ENCODE data around the gene PROCR.

The PROCR gene

GRCh38 chr20:35129647-35130069 lies 42.2 kb upstream of the PROCR start:
- H3K4me2 ChIP-seq (ENCODE audit: low read length), result no peak overlapping the region
- TF ChIP-seq CTCF (IDR thresholded peaks at IDR 0.05; ENCODE audit: low read depth, low read length, poor library complexity, severe bottlenecking) (no peak), EZH2phosphoT487 (IDR thresholded peaks at IDR 0.05; ENCODE audit: borderline replicate concordance, low read length) (no peak)
- peaks cover 23% of the 10 kb centered on the region for H3K36me3 ChIP-seq (ENCODE audit: control insufficient read depth, low read length)

GRCh38 chr20:35131934-35132333 lies 39.9 kb upstream of the PROCR start:
- no peaks in the 10 kb centered on the region for H3F3A ChIP-seq (ENCODE audit: control insufficient read depth, insufficient read depth)
- TF ChIP-seq EZH2phosphoT487 (IDR thresholded peaks at IDR 0.05; ENCODE audit: borderline replicate concordance, low read length) (no peak), CTCF (IDR thresholded peaks at IDR 0.05; ENCODE audit: low read depth, low read length, poor library complexity, severe bottlenecking) (no peak)
- no peaks in the 10 kb centered on the region for H3K4me1 ChIP-seq (ENCODE audit: control insufficient read depth, low read length)
- no peak overlapping the region for H3K27ac ChIP-seq (ENCODE audit: low read depth, low read length)
- H3K36me3 ChIP-seq (ENCODE audit: control insufficient read depth, low read length), result peaks cover 24% of the 10 kb centered on the region
- H3K9me3 ChIP-seq (ENCODE audit: control insufficient read depth, insufficient read depth, low read length), result no peaks in the 10 kb centered on the region
- H3K79me2 ChIP-seq (ENCODE audit: control insufficient read depth, low read length), result no peaks in the 10 kb centered on the region
- H3K4me3 ChIP-seq (ENCODE audit: low read length), result no peak overlapping the region
- H3K9me2 ChIP-seq (replicated peaks; ENCODE audit: control insufficient read depth, low read length), result no peaks in the 10 kb centered on the region
- H4K20me1 ChIP-seq (ENCODE audit: control insufficient read depth, insufficient read depth, low read depth, low read length), result no peaks in the 10 kb centered on the region
- no peaks in the 10 kb centered on the region for H3K27me3 ChIP-seq (ENCODE audit: control insufficient read depth, low read length)
- no peak overlapping the region for H3K4me2 ChIP-seq (ENCODE audit: low read length)

More at GRCh38 chr20:35129647-35130069, 42.2 kb upstream of the PROCR start:
- H3K27ac ChIP-seq (ENCODE audit: low read depth, low read length), result no peak overlapping the region
- no peaks in the 10 kb centered on the region for H3F3A ChIP-seq (ENCODE audit: control insufficient read depth, insufficient read depth)
- no peaks in the 10 kb centered on the region for H3K9me3 ChIP-seq (ENCODE audit: control insufficient read depth, insufficient read depth, low read length)
- H3K79me2 ChIP-seq (ENCODE audit: control insufficient read depth, low read length), result no peaks in the 10 kb centered on the region
- H4K20me1 ChIP-seq (ENCODE audit: control insufficient read depth, insufficient read depth, low read depth, low read length), result no peaks in the 10 kb centered on the region
- H3K27me3 ChIP-seq (ENCODE audit: control insufficient read depth, low read length), result no peaks in the 10 kb centered on the region
- no peaks in the 10 kb centered on the region for H3K9me2 ChIP-seq (replicated peaks; ENCODE audit: control insufficient read depth, low read length)
- H3K4me3 ChIP-seq (ENCODE audit: low read length), result no peak overlapping the region
- no peaks in the 10 kb centered on the region for H3K4me1 ChIP-seq (ENCODE audit: control insufficient read depth, low read length)

- Histone ChIP-seq H3K9me2 (replicated peaks; ENCODE audit: control insufficient read depth, low read length) (no peaks in the 10 kb centered on the region), H3K27ac (ENCODE audit: low read depth, low read length) (no peak overlapping the region), H3K4me3 (ENCODE audit: low read length) (no peak overlapping the region), H3K79me2 (ENCODE audit: control insufficient read depth, low read length) (no peaks in the 10 kb centered on the region), H3K9me3 (ENCODE audit: control insufficient read depth, insufficient read depth, low read length) (no peaks in the 10 kb centered on the region), H3K4me2 (ENCODE audit: low read length) (no peak overlapping the region), H3K27me3 (ENCODE audit: control insufficient read depth, low read length) (no peaks in the 10 kb centered on the region), H3K4me1 (ENCODE audit: control insufficient read depth, low read length) (no peaks in the 10 kb centered on the region), H4K20me1 (ENCODE audit: control insufficient read depth, insufficient read depth, low read depth, low read length) (no peaks in the 10 kb centered on the region), H3F3A (ENCODE audit: control insufficient read depth, insufficient read depth) (no peaks in the 10 kb centered on the region), H3K36me3 (ENCODE audit: control insufficient read depth, low read length) (peaks cover 25% of the 10 kb centered on the region)
- no peak for TF ChIP-seq EZH2phosphoT487 (IDR thresholded peaks at IDR 0.05; ENCODE audit: borderline replicate concordance, low read length)
- no peak for TF ChIP-seq CTCF (IDR thresholded peaks at IDR 0.05; ENCODE audit: low read depth, low read length, poor library complexity, severe bottlenecking)
Observed at GRCh38 chr20:35133031-35133430, 38.8 kb upstream of the PROCR start.
